H9 (cell line): ENCODE results near the gene PMEL. TPM values are rescaled to one million over a fixed set of nuclear protein-coding genes. Genes with fewer than 3 reads are reported as not detected.

Experiments
- DNase-seq: peaks from one replicate; pipeline ENCODE4 v3.0.0-alpha.2; 2017
- H2AFZ ChIP-seq: one replicate; pipeline ENCODE4 v1.6.1; 2013; ENCODE audit warnings: mild to moderate bottlenecking, low read length, control low read depth, moderate library complexity
- H2AK5ac ChIP-seq: 2 replicates; pipeline ENCODE4 v1.6.1; 2013; ENCODE audit warnings: low read length, control low read depth, mixed read lengths; ENCODE audit not compliant: insufficient read length
- H2BK120ac ChIP-seq: one replicate; pipeline ENCODE4 v1.6.1; 2013; ENCODE audit warnings: low read depth, mild to moderate bottlenecking, low read length, control low read depth, inconsistent platforms; ENCODE audit not compliant: poor library complexity, severe bottlenecking
- H2BK12ac ChIP-seq: 2 replicates; pipeline ENCODE4 v1.6.1; 2013; ENCODE audit warnings: low read length, control low read depth, mixed read lengths, low read depth; ENCODE audit not compliant: insufficient read length
- H2BK15ac ChIP-seq: 2 replicates; pipeline ENCODE4 v1.6.1; 2013; ENCODE audit warnings: low read depth, low read length, control low read depth
- H2BK20ac ChIP-seq: one replicate; pipeline ENCODE4 v1.6.1; 2013; ENCODE audit warnings: low read depth, mild to moderate bottlenecking, low read length, control low read depth, inconsistent platforms; ENCODE audit not compliant: poor library complexity, severe bottlenecking
- H2BK5ac ChIP-seq: 2 replicates; pipeline ENCODE4 v1.6.1; 2013; ENCODE audit warnings: low read length, control low read depth, mixed read lengths; ENCODE audit not compliant: insufficient read length
- H3K14ac ChIP-seq: 2 replicates; pipeline ENCODE4 v1.6.1; 2013; ENCODE audit warnings: low read length, control low read depth; ENCODE audit not compliant: insufficient read depth
- H3K18ac ChIP-seq: 2 replicates; pipeline ENCODE4 v1.6.1; 2013; ENCODE audit warnings: low read depth, mild to moderate bottlenecking, mixed read lengths, low read length, control low read depth; ENCODE audit not compliant: insufficient read length
- H3K23ac ChIP-seq: 2 replicates; pipeline ENCODE4 v1.6.1; 2013; ENCODE audit warnings: low read length, control low read depth, mixed read lengths, low read depth; ENCODE audit not compliant: insufficient read length
- H3K23me2 ChIP-seq: 2 replicates; pipeline ENCODE4 v1.6.1; 2013; ENCODE audit warnings: low read depth, mild to moderate bottlenecking, mixed read lengths, low read length, control low read depth; ENCODE audit not compliant: insufficient read length, poor library complexity, severe bottlenecking
- H3K27ac ChIP-seq: 2 replicates; pipeline ENCODE4 v1.5.1; 2013; ENCODE audit warnings: low read length, control low read depth, mixed read lengths, low read depth; ENCODE audit not compliant: insufficient read length
- H3K27me3 ChIP-seq: 2 replicates; pipeline ENCODE4 v1.6.1; 2013; ENCODE audit warnings: low read length, control low read depth, inconsistent platforms; ENCODE audit not compliant: insufficient read depth
- H3K4ac ChIP-seq: 2 replicates; pipeline ENCODE4 v1.6.1; 2013; ENCODE audit warnings: low read depth, mild to moderate bottlenecking, control low read depth, inconsistent platforms, low read length, moderate library complexity
- H3K4me1 ChIP-seq: 2 replicates; pipeline ENCODE4 v1.6.1; 2013; ENCODE audit warnings: low read length, control low read depth, inconsistent platforms; ENCODE audit not compliant: insufficient read depth
- H3K4me2 ChIP-seq: 2 replicates; pipeline ENCODE4 v1.6.1; 2013; ENCODE audit warnings: low read length, control low read depth, mixed read lengths; ENCODE audit not compliant: insufficient read length, insufficient read depth
- H3K56ac ChIP-seq: 2 replicates; pipeline ENCODE4 v1.6.1; 2013; ENCODE audit warnings: low read depth, mild to moderate bottlenecking, mixed read lengths, low read length, control low read depth; ENCODE audit not compliant: insufficient read length
- H3K79me1 ChIP-seq: 2 replicates; pipeline ENCODE4 v1.6.1; 2013; ENCODE audit warnings: low read depth, mild to moderate bottlenecking, moderate library complexity, low read length, control low read depth, inconsistent platforms; ENCODE audit not compliant: insufficient read depth, poor library complexity, severe bottlenecking
- H3K79me2 ChIP-seq: 2 replicates; pipeline ENCODE4 v1.6.1; 2013; ENCODE audit warnings: low read length, control low read depth, inconsistent platforms; ENCODE audit not compliant: insufficient read depth
- H3K9ac ChIP-seq: 2 replicates; pipeline ENCODE4 v1.6.1; 2013; ENCODE audit warnings: low read length, control low read depth, mixed read lengths; ENCODE audit not compliant: insufficient read length; ENCODE audit errors: extremely low read depth
- H3K9me3 ChIP-seq: one replicate; pipeline ENCODE4 v1.6.1; 2013; ENCODE audit warnings: low read depth, low read length, inconsistent platforms; ENCODE audit not compliant: control insufficient read depth
- H3T11ph ChIP-seq: one replicate; pipeline ENCODE4 v1.6.1; 2013; ENCODE audit warnings: mild to moderate bottlenecking, low read length, control low read depth, inconsistent platforms
- H4K20me1 ChIP-seq: one replicate; pipeline ENCODE4 v1.6.1; 2013; ENCODE audit not compliant: control insufficient read depth, insufficient read length, insufficient read depth
- H4K5ac ChIP-seq: 2 replicates; pipeline ENCODE4 v1.6.1; 2013; ENCODE audit warnings: low read depth, mild to moderate bottlenecking, mixed read lengths, low read length, control low read depth; ENCODE audit not compliant: insufficient read length
- H4K8ac ChIP-seq: replicated peaks from 2 replicates; pipeline ENCODE4 v1.6.1; 2013; ENCODE audit warnings: low read length, control low read depth, mixed read lengths, low read depth; ENCODE audit not compliant: insufficient read length
- H4K91ac ChIP-seq: 2 replicates; pipeline ENCODE4 v1.6.1; 2013; ENCODE audit warnings: low read depth, mild to moderate bottlenecking, moderate library complexity, mixed read lengths, low read length, control low read depth; ENCODE audit not compliant: insufficient read length
- H3K27ac Mint-ChIP-seq, 3 experiments: 2 replicates in 2 of 3; 3 replicates in 1 of 3; pipeline ENCODE4 v1.8.0; 2020 to 2021; ENCODE audit warnings: mixed read lengths in 3 of 3, mild to moderate bottlenecking in 1 of 3, moderate library complexity in 1 of 3
- H3K27me3 Mint-ChIP-seq: 2 replicates; pipeline ENCODE4 v1.8.0; 2021; ENCODE audit warnings: low read depth, mild to moderate bottlenecking, moderate library complexity, mixed read lengths
- H3K36me3 Mint-ChIP-seq, 3 experiments: 2 replicates in 2 of 3; 3 replicates in 1 of 3; pipeline ENCODE4 v1.8.0; 2020 to 2021; ENCODE audit warnings: low read depth in 3 of 3, mixed read lengths in 3 of 3; ENCODE audit not compliant: insufficient read depth in 1 of 3
- H3K4me1 Mint-ChIP-seq, 2 experiments: 2 replicates each; pipeline ENCODE4 v1.8.0; 2020; ENCODE audit warnings: mixed read lengths in 2 of 2
- H3K4me3 Mint-ChIP-seq, 2 experiments: 2 replicates in 1 of 2; 3 replicates in 1 of 2; pipeline ENCODE4 v1.8.0; 2020 to 2021; ENCODE audit warnings: mild to moderate bottlenecking in 2 of 2, mixed read lengths in 2 of 2, moderate library complexity in 1 of 2
- H3K9me3 Mint-ChIP-seq, 2 experiments: 2 replicates in 1 of 2; 3 replicates in 1 of 2; pipeline ENCODE4 v1.8.0; 2020; ENCODE audit warnings: mild to moderate bottlenecking in 2 of 2, mixed read lengths in 2 of 2, moderate library complexity in 1 of 2
- CTCF ChIP-seq: fragments of 200-600 bp; sonication (generic); conservative IDR thresholded peaks from 3 replicates; pipeline ENCODE4 v1.8.0; 2021; ENCODE audit warnings: antibody characterized with exemption, mild to moderate bottlenecking
- WGBS: extraction: QIAGEN DNeasy Blood & Tissue Kit; methylation state at CpG from one replicate; pipeline ENCODE4 v1.1.7; 2013; ENCODE audit warnings: missing lambda C conversion rate, low lambda C conversion rate, mixed read lengths; ENCODE audit not compliant: insufficient read length; ENCODE audit errors: extremely low coverage; 5-methylcytosine and 5-hydroxymethylcytosine counted together
- total RNA-seq: library from RNA; stranded (reverse); gene quantifications from 2 replicates; pipeline ENCODE4 v1.2.1, GENCODE V29; 2021

The PMEL gene
- total RNA-seq, 1 experiment from 2014 or later = 72.6 TPM

DNA sequence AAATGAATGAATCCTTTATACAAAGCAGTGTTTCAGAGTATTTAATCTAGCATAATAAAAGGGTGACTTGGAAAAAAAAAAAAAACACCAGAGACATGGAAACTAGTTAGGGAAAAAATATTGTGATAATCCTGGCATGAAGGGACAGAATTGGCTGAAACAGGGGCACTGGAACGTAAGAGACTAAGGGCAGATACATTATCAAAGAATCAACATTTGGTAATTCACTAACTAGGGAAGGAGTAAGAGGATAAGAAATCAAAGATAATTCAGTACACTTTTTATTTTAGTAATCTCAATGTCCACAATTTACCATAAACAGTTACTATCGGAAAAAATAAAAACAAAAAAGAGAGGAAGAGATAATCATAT, 56.3 kb downstream of the PMEL start:
- H3K27ac ChIP-seq = no peak overlapping the region
- no peaks in the 10 kb centered on the region for H3K27me3 Mint-ChIP-seq
- H3K79me2 ChIP-seq = peaks cover 2% of the 10 kb centered on the region; the same call in 1 of the 2 replicates
- WGBS = no CpG with 5 or more reads among the region's 2 CpGs
- H3K27me3 ChIP-seq = no peaks in the 10 kb centered on the region
- H2AFZ ChIP-seq = no peak overlapping the region
- H3K56ac ChIP-seq = no peak overlapping the region
- H3K23me2 ChIP-seq = no peaks in the 10 kb centered on the region
- H3K18ac ChIP-seq = no peak overlapping the region
- H3K23ac ChIP-seq = no peak overlapping the region
- H3K9me3 ChIP-seq = no peaks in the 10 kb centered on the region
- H3K4me1 ChIP-seq = no peaks in the 10 kb centered on the region
- no peak for DNase-seq
- no peak overlapping the region for H4K8ac ChIP-seq
- H4K91ac ChIP-seq = no peak overlapping the region
- H3K4me3 Mint-ChIP-seq = no peak overlapping the region; a peak in 1 of 5 replicates
- no peak overlapping the region for H4K5ac ChIP-seq
- H3K9ac ChIP-seq = no peak overlapping the region
- peaks cover 8% of the 10 kb centered on the region for H3K79me1 ChIP-seq
- H4K20me1 ChIP-seq = no peaks in the 10 kb centered on the region
- H3K4me1 Mint-ChIP-seq = peaks cover 10% of the 10 kb centered on the region in 2 experiments
- TF ChIP-seq CTCF = no peak
- H2BK12ac ChIP-seq = no peak overlapping the region
- H2BK20ac ChIP-seq = no peak overlapping the region
- H2BK15ac ChIP-seq = no peak overlapping the region
- no peak overlapping the region for H2AK5ac ChIP-seq
- no peak overlapping the region for H3K4me2 ChIP-seq
- no peak overlapping the region for H2BK120ac ChIP-seq
- peak overlapping the region in 2 of 3 experiments; percentile 14 to 76; a peak in 3 of 7 replicates for H3K27ac Mint-ChIP-seq
- peaks cover 1 to 16% (median 14%) of the 10 kb centered on the region in 3 experiments; a peak in 6 of 7 replicates for H3K36me3 Mint-ChIP-seq
- no peaks in the 10 kb centered on the region for H3K9me3 Mint-ChIP-seq
- no peak overlapping the region for H3K4ac ChIP-seq
- no peak overlapping the region for H3T11ph ChIP-seq
- no peak overlapping the region for H3K14ac ChIP-seq
- H2BK5ac ChIP-seq = no peak overlapping the region
